Occipital lobe (tissue), 2 donors: ENCODE results near the gene DOCK2. TPM values are rescaled to one million over a fixed set of nuclear protein-coding genes. Genes with fewer than 3 reads are reported as not detected.
"Not testable (repeated sequence)": the region's sequence is repeated elsewhere in the genome, so short reads cannot be mapped to it uniquely, and the experiment has no call there.

ENCODE experiments used
- DNase-seq: peaks from one replicate; lab custom pipeline; 2025; lab: John Stamatoyannopoulos, UW
- total RNA-seq: library from RNA; depleted of rRNA; stranded (reverse); fragments of >200 nt; gene quantifications from one replicate; pipeline ENCODE4 v1.2.3, GENCODE V29; 2014

Gene DOCK2
- total RNA-seq, 1 donor from 2014 or later: 6.4 TPM

DNA sequence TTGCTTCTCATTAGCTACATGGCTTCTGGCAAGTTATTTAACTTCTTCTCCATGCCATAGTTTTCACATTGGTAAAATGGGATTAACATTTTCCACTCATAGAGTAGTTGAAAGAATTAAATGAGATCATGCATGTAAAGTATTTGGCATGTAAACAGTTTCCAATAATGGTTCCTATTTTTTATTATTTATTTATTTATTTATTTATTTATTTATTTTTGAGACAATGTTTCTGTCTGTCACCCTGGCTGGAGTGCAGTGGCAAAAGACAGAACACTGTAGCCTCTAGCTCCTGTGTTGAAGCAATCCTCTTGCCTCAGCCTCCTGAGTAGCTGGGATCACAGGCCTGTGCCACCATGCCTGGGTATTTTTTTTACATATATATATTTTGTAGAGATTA lies 117.7 kb downstream of the DOCK2 start:
- no peak for DNase-seq

DNA sequence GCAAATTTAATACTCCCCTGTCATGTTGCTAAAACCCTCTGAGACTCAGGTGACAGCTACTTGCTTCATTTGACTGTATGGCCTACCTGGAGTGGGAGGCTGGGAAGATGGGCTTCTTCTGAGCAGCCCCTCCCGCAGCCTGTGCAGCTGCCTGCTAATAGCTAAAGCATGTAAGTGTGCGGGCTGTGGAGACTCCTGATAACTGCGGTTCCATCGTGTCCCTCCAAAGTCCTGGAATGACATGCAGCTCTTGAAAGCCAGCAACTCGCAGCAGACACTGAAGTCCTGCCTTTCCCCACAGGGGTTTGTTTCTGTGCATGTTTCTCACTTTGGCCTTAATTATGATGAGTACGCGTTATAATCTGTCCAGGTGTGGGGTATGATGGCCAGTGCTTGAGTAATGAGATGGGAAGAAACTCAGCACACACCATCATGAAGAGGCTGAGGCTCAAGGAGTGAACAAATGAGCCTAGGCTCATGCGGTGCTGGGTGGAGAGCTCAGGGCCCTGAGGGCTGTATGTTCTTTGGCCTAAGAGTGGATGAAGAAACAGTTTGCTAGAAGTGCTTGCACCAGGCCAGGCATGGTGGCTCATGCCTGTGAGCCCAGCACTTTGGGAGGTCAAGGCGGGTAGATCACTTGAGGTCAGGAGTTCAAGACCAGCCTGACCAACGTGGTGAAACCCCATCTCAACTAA lies 119.1 kb downstream of the DOCK2 start:
- no peak for DNase-seq

DNA sequence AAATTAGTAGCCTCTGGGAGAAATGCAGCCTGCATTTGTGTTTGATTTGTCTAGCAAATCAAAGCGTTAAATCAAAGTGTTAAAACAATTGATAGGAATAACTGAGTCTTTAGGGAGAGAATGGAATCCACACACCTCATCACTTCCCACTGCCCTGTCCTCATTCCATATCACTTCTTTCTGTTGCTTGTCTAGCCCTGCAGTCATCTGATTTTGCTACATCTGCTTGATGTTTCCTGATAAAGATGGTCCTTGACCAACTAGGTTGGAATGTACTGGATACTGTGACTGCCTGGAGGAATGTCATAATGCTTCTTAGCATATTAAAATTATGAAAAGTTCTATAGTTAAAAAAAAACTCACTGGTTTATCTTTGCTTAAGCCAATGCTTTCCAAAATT lies 119.9 kb downstream of the DOCK2 start:
- DNase-seq: no peak

DNA sequence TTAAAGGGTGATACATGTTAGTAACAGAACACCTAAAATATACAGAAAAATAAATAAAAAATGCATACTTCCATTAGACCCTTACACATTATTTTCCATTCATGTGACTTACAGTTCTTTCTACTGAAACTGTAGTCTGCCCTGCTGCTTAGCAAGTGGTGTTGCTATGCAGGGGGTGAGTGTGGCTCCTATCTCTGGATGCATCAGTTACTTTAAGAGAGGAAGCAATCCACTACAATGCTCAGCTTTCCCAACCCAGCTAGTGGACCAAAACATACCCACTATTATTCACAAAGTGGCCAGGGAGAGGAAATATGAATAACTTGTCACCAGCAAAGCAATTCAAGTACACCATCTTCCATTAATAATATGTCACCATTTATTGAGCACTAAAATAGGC lies 121.8 kb downstream of the DOCK2 start:
- no peak for DNase-seq

DNA sequence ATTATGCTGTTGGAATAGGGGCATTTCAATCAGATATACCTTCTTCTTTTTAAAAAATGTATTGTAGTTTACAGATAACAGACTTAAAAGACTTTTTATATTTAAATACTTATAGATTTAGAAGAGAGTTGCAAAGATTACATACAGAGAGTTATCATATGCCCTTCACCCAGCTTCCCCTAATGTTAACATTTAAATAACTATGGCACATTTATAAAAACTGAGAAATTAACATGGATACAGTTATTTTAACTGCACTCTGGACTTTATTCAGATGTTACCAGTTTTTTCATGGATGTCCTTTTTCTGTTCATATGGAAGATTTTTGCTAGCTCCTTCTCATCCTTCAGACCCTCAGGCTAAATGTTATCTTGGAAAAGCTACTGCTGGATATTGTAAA lies 123.2 kb downstream of the DOCK2 start:
- no peak for DNase-seq

DNA sequence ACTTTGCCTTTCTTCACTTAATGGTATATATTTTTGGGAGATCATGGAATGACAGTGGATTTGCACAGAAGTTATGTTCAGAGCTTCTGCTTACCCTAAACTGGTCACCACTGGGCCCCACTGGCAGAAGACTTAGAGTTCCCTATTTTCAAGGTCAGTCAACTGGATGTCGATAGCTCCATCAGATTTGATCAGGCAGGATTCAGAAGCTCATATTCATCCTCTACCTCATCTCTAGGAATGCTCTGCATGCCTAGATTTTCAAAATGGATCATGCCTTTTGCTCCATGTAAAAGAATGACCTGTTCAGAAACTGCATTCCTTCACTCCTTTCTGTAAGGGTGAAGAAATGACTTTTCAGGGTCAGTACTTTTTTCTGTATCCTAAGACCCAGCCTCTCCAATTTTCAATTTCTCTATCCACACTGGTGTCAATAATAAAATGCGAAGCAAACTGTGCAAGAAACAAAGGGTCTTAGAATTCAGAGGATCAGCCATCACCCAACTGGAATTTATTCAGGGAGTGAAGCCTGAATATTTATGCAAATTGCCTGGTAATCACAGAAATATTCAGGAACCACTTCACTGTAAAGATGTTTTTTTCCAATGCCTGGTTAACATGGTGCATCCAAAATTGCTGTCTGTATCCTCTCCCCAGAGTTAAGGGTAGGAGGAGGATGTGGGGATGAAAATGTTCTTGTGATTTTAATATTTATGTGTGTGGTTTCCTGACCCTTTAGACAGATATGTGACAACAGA lies 125.4 kb downstream of the DOCK2 start:
- no peak for DNase-seq

DNA sequence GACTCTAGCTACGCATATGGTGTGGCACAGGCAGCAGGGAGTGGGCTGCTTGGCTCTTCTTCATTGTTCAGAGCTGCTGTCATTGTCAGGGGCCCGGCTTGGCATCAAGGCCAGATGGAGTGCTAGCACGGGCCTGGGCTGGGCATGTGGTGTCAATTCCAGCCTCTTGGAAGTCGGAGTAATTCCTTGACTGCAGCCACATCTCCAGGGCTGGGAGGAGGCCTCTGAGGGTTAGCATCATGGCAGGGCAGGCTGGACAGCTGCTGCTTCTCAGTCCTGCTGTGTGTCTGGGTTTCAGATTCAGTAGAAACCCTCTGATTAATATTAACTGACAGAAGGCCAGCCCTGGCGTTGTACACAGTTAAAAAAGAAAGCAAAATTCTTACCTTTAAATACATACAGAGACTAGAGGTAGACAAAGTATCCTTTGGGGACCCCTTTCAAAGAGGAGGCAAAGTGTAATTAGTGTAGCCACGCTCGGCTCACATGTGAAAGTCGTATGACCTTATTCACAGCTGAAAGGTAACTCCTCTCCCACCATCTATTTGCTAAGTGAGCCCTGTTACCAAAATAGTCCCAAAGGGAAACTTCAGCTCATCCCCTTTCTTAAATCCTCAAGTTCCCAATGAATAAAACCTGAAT lies 126.4 kb downstream of the DOCK2 start:
- no peak for DNase-seq

DNA sequence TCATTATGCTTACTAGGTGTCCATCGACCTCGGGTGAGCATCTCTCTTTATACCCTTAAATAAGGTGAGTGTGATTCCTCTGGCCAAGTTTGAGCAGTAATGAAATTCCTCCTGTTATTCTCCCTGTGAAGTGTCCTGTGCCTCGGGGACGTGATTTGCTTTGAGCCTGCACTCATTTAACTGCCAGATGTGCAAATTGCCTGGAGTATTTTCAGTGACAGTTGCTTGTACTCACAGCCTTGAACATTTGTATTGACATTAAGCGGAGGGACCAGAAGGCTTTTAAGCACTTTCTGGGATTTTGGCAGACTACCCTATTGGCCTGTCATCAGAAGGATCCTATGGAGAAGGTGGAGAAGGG lies 126.9 kb downstream of the DOCK2 start:
- no peak for DNase-seq

DNA sequence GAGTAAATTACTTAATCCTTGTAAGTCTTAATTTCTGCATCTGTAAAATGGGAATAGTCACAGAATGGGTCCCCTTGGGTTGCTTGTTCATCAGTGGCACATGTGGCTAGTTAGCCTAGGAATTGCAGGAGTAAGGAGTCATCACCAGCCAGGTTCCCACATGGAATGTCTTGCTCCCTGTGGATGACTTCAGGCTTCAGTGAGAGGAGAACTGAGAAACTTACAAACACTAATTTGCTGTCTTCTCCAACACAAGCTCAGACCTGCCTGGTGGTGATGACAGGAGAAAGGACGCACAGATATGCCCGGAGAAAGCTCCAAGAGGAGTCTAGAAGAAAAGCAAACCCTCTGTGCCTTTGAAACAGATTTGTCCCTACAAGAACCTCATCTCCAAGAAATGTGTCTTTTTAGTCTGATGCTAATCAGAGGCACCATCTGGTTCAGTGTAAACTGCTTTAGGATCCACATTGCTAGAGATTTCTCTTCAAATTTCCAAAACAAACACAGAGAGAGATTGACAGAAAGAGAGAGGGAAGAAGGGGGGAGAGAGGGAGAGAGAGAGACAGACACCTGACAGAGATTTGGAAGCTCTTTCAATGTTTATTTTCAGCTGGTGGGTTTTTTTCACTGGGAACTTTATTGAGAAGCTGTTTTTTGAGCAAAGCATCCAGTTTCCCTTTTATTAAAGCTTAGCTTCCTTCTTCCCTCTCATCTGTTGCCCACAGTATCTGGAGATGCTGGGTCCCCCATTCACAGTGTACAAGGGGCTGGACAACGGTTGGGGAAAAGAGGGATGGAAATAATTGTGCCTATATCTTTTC lies 128.3 kb downstream of the DOCK2 start:
- no peak for DNase-seq

DNA sequence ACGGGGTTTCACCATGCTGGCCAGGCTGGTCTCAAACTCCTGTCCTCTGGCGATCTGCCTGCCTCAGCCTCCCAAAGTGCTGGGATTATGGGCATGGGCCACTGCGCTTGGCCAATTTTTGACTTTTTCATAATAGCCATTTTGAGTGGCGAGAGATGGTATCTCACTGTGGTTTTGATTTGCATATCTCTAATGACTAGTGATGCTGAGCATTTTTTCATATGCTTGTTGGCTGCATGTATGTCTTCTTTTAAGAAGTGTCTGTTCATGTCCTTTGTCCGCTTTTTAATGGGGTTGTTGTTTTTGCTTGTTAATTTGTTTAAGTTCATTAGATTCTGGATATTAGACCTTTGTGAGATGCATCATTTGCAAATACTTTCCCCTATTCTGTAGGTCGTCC lies 129.9 kb downstream of the DOCK2 start:
- DNase-seq: not testable (repeated sequence)

DNA sequence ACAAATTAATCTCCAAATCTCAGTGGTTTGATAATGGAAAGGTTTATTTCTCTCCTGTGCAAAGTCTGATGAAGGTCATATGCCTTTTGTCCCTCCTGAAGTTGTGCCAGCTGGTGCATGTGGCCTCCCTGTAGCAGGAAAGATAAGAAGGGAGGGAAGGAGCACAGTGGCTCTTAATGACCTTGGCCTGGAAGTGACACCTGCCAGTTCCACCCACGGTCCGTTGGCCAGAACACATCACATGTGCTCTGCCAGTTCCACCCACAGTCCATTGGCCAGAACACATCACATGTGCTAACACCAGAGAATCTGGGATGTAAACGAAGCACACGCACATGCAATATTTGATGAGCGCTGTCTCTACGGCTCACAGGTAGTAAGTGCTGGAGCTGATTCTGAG lies 130.9 kb downstream of the DOCK2 start:
- no peak for DNase-seq

DNA sequence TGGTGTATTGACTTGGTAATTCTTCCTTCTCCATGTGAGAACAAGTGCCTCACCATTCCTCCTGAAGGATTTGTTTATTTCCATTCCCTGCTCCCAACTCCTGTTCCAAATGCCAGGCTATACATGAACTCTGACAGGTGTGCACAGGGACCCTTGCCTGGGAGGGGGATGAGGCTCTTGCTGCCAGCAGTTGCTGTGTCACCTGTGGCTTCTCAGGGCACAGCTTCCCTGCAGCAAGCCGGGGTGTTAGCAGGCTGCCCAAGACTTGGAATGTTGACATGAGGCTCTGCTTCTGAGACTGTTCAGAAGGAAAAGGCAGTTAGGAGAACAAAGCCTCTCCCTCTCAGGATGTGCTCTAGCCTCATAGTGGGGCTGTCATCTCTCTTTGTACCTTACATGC lies 131.3 kb downstream of the DOCK2 start:
- DNase-seq: no peak

DNA sequence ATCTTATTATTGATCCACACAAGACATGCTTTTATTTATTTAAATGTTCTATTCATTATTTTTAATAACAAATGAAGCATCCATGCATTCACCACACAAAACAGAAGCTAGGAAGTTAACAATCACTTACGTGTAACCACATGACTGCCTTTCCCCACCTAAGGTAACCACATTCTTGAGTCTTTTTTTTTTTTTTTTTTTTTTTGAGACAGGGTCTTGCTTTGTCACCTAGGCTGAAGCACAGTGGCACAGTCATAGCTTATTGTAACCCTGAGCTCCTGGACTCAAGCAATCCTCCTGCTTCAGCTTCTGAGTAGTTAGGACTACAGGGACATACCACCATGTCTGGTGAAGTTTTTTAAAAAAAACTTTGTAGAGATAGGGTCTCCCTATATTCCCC lies 133.0 kb downstream of the DOCK2 start:
- no peak for DNase-seq

DNA sequence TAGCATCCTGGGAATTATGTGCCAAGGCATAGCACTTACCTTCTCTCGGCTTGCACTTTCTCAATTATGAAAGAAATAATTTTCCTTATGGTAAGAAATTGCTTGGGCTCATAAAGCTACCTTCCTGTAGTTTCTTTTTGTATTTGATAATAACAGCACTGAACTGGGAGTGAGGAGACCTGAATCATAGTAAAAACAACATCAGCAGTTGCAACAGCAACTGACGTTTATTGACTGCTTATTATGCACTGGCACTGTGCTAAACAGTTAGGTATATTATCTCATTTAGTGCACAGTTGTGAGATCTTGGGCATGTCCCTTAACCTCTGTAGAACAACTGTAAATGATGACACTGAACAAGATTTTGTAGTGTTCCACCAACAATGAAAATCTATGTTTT lies 135.2 kb downstream of the DOCK2 start:
- DNase-seq: no peak

DNA sequence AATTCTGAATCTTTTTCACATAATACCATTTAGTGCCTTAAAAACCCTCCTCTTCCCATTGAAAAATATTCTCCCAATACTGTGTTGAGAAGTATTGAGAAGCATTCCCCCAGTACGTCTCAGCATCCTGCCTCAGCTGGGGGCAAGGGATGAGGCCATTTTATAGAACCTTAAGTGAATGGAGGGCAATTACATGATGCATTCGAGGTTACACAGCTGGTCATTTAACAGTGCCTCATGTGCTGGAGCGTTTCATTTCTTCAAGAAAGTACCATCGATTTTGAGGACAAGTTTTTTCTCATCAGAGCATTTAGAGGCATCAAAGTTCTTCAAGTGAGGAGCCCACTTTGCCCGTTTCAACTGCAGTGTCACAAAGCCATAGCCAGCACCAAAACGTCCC lies 135.6 kb downstream of the DOCK2 start:
- no peak for DNase-seq

DNA sequence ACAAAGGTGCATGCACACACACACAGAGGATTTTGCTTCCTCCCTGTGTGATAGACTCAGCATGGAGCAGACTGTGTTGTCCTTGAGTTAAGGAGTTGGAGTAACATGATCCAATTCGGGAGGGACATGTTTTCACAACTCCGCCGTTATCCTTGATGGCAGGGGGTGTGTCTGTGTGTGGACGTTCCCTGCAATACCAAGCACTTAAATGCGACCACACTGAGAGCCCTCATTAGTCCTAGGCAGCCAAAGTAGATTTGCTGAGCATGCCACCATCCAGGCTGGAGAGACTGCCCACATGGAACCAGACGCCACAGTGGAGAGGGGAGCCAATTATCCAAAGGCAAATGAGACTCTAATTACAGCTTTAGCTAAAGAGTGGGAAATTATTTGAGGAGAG lies 140.1 kb downstream of the DOCK2 start:
- DNase-seq: no peak

DNA sequence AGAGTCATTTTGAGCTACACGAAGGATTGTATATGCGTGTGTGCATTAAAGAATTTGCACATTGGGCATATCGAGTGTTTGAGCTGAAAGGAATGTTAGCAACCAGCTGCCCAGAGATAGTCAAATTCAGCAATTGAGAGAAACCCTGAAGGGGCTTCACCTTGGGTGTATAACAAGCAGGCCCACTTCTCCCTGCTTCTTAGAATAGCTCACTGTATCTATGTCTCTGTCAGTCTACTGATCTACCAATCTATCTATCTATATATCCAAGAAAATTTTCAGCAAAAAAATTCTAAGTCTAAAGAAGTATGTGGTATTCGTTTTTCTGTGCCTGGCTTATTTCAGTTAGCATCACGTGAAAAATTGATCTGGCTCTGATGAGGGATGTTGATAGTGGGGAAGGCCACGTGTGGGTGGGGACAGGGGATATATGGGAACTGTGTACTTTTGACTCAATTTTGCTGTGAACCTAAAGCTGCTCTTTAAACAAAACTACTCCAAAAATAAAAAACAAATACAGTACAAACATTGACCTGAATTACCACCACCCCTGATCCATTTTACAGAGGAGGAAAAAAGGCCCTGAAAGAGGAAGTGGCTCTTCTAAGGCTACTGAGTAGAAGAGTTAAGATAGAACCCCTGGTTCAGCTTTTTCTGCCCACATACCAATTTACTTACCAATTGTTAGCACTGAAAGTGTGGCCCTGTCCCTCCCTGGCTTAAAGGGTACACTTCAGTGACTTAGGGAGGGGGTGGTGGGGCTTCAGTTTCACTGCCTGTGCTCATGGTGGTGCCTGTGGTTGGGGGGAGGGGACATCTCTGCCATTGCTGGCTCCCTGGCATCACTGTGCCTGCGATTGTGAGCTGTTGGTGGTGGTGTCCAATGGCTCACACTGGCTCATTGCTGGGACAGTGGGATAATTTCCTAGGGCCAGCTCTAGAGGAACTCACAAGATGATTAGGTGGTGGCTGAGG lies 141.8 kb downstream of the DOCK2 start:
- no peak for DNase-seq

DNA sequence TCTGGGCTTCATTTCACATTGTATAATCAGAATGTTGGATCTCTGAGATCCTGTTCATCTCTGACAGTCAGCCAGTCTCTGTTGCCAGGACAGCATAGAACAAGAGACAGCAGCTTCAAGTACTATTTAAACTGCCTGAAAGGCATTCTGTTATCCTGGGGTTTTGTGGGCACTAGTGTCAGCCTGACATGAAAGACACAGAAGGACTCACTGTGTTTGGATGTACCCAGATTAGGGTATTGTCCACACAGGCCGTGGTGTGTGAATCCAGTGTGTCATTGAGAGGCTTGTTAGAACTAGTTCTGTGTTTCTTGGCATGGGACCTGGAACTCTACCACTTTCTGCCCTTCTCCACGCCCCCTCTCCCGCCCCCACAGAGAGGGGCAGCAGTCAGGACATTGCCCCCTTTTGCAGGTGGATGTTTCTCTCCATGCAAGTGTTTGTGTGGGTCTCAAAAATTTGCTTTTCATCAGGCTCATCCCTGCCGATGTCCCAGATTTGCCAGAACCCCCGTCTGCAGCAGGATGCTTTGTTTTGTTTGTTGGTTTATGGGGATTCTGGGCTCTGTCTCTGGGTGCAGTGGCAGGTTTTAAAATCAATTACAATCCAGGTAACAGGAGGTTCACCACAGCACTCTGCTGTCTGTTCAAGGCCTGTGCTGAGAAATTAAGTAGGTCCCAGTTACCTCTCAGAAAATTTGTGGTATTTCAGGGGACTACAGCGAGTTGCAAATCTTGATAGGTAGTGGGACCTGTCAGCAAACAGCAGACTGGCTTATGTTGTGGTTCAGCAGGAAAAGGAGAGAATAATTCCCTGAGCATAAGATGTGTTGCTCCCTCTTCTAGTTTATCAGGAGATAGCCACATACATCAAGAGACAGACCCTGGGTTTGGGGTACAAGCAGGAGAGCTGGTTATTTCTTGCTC lies 144.6 kb downstream of the DOCK2 start:
- DNase-seq: no peak

DNA sequence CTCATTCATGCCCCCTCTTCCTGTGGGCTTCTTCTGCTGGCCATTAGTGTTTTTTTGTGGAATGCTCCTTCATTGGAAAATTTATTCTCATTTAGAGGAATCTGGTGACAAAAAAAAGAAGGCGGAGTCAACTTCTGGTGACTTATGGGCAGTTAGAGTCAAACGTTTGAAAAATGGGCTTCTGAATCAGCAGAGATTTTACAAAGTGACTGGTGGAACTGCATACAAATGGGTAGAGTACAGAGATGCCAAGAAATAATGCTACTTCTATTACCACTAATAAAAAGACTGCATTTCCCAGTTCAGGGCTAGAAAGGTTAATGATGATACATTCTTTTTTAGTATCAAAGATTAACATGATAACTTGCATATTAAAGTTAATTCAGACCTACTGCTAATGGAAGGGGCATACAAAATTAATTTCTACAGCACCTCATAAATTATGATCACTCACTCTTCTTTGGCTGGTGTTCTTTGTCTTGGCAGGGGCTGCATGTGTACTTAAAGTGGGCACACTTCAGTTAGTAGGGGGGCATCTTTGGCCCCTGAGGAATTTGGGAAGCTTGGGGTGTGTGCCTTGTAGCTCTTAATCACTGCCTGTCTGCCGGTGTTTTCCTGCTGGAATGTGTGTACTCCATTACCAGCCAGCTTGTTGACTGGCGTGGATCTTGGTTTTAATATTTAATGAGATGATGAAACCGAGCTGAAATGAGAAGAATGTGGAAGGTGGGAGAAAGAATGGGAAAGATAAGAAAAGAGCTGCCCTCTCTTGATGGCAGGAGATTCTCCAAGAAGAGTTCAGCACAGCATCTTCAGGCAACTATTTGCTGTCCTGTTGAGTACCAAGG lies 148.9 kb downstream of the DOCK2 start:
- DNase-seq: no peak
